Measurements from ENCODE around the gene CYBC1.

GRCh38 chr17:82468692-82469091 is 18.1 kb upstream of the CYBC1 start:
- TF ChIP-seq, protein P1, sequence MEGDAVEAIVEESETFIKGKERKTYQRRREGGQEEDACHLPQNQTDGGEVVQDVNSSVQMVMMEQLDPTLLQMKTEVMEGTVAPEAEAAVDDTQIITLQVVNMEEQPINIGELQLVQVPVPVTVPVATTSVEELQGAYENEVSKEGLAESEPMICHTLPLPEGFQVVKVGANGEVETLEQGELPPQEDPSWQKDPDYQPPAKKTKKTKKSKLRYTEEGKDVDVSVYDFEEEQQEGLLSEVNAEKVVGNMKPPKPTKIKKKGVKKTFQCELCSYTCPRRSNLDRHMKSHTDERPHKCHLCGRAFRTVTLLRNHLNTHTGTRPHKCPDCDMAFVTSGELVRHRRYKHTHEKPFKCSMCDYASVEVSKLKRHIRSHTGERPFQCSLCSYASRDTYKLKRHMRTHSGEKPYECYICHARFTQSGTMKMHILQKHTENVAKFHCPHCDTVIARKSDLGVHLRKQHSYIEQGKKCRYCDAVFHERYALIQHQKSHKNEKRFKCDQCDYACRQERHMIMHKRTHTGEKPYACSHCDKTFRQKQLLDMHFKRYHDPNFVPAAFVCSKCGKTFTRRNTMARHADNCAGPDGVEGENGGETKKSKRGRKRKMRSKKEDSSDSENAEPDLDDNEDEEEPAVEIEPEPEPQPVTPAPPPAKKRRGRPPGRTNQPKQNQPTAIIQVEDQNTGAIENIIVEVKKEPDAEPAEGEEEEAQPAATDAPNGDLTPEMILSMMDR (IDR thresholded peaks at IDR 0.05; ENCODE audit: low read depth, low read length, missing input control): no peak
- TF ChIP-seq RXRA (IDR thresholded peaks at IDR 0.05): no peak
- TF ChIP-seq JUND (IDR thresholded peaks at IDR 0.05): no peak
- TF ChIP-seq RAD21 (IDR thresholded peaks at IDR 0.05): no peak
- TF ChIP-seq MAX (IDR thresholded peaks at IDR 0.05): no peak
- TF ChIP-seq YY1 (IDR thresholded peaks at IDR 0.05): no peak
- no peak for TF ChIP-seq SP1 (IDR thresholded peaks at IDR 0.05)
- TF ChIP-seq REST (IDR thresholded peaks at IDR 0.05): no peak
- no peak for TF ChIP-seq TAF1 (conservative IDR thresholded peaks at IDR 0.05)

Measured in liver (tissue), 3 donors.